Measurements from ENCODE around the gene ELF3. TPM values are rescaled to one million over a fixed set of nuclear protein-coding genes. Genes with fewer than 3 reads are reported as not detected.

The ELF3 gene
- total and polyA plus RNA-seq, 2 experiments from 2014 or later, result 12.3 to 19.5 TPM

DNA sequence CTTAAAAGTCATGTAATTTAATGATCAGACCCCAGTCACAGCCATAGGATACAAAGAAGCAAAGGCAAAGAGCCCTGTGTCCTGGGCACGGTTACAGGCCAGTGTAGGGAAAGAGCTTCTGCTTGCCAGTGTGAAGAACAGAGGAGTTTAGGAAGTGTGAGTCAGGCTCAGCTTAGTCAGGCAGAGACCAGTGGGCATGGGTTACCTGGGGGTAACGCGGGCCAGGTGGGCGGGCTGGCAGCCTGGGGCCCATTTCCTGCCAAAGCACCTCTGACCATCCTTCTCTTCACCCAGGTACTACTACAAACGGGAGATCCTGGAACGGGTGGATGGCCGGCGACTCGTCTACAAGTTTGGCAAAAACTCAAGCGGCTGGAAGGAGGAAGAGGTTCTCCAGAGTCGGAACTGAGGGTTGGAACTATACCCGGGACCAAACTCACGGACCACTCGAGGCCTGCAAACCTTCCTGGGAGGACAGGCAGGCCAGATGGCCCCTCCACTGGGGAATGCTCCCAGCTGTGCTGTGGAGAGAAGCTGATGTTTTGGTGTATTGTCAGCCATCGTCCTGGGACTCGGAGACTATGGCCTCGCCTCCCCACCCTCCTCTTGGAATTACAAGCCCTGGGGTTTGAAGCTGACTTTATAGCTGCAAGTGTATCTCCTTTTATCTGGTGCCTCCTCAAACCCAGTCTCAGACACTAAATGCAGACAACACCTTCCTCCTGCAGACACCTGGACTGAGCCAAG is 4.7 kb downstream of the ELF3 start:
- Mint-ChIP-seq H3K27ac (no peak overlapping the region), H3K36me3 (ENCODE audit: low read depth) (peaks cover 19% of the 10 kb centered on the region; the same call in 2 of the 3 replicates), H3K4me1 (peaks cover 34% of the 10 kb centered on the region), H3K4me3 (no peak overlapping the region), H3K27me3 (ENCODE audit: insufficient read depth, low read depth, poor library complexity) (peaks cover 6% of the 10 kb centered on the region), H3K9me3 (no peaks in the 10 kb centered on the region)
- peaks cover 3% of the 10 kb centered on the region; the same call in 1 of the 2 replicates for H3K79me2 ChIP-seq (replicated peaks; ENCODE audit: insufficient read depth)
- H3K4me2 ChIP-seq, result no peak overlapping the region
- H3K27me3 ChIP-seq (ENCODE audit: insufficient read depth), result no peaks in the 10 kb centered on the region
- H3K36me3 ChIP-seq (ENCODE audit: insufficient read depth), result no peaks in the 10 kb centered on the region
- peaks cover 7% of the 10 kb centered on the region; the same call in 1 of the 2 replicates for H3F3A ChIP-seq (replicated peaks; ENCODE audit: low read depth)
- H2AFZ ChIP-seq, result no peak overlapping the region
- no peaks in the 10 kb centered on the region for H3K9me2 ChIP-seq (ENCODE audit: insufficient read depth)
- DNase-seq (ENCODE audit: low spot score) (no peak), ATAC-seq (no peak)
- peaks cover 15% of the 10 kb centered on the region for H3K4me1 ChIP-seq (ENCODE audit: insufficient read depth)
- no peak overlapping the region for H3K27ac ChIP-seq (ENCODE audit: low read depth)
- TF ChIP-seq EZH2 (IDR thresholded peaks at IDR 0.05; ENCODE audit: low read depth, unreplicated experiment), result no peak
- TF ChIP-seq, protein P1, sequence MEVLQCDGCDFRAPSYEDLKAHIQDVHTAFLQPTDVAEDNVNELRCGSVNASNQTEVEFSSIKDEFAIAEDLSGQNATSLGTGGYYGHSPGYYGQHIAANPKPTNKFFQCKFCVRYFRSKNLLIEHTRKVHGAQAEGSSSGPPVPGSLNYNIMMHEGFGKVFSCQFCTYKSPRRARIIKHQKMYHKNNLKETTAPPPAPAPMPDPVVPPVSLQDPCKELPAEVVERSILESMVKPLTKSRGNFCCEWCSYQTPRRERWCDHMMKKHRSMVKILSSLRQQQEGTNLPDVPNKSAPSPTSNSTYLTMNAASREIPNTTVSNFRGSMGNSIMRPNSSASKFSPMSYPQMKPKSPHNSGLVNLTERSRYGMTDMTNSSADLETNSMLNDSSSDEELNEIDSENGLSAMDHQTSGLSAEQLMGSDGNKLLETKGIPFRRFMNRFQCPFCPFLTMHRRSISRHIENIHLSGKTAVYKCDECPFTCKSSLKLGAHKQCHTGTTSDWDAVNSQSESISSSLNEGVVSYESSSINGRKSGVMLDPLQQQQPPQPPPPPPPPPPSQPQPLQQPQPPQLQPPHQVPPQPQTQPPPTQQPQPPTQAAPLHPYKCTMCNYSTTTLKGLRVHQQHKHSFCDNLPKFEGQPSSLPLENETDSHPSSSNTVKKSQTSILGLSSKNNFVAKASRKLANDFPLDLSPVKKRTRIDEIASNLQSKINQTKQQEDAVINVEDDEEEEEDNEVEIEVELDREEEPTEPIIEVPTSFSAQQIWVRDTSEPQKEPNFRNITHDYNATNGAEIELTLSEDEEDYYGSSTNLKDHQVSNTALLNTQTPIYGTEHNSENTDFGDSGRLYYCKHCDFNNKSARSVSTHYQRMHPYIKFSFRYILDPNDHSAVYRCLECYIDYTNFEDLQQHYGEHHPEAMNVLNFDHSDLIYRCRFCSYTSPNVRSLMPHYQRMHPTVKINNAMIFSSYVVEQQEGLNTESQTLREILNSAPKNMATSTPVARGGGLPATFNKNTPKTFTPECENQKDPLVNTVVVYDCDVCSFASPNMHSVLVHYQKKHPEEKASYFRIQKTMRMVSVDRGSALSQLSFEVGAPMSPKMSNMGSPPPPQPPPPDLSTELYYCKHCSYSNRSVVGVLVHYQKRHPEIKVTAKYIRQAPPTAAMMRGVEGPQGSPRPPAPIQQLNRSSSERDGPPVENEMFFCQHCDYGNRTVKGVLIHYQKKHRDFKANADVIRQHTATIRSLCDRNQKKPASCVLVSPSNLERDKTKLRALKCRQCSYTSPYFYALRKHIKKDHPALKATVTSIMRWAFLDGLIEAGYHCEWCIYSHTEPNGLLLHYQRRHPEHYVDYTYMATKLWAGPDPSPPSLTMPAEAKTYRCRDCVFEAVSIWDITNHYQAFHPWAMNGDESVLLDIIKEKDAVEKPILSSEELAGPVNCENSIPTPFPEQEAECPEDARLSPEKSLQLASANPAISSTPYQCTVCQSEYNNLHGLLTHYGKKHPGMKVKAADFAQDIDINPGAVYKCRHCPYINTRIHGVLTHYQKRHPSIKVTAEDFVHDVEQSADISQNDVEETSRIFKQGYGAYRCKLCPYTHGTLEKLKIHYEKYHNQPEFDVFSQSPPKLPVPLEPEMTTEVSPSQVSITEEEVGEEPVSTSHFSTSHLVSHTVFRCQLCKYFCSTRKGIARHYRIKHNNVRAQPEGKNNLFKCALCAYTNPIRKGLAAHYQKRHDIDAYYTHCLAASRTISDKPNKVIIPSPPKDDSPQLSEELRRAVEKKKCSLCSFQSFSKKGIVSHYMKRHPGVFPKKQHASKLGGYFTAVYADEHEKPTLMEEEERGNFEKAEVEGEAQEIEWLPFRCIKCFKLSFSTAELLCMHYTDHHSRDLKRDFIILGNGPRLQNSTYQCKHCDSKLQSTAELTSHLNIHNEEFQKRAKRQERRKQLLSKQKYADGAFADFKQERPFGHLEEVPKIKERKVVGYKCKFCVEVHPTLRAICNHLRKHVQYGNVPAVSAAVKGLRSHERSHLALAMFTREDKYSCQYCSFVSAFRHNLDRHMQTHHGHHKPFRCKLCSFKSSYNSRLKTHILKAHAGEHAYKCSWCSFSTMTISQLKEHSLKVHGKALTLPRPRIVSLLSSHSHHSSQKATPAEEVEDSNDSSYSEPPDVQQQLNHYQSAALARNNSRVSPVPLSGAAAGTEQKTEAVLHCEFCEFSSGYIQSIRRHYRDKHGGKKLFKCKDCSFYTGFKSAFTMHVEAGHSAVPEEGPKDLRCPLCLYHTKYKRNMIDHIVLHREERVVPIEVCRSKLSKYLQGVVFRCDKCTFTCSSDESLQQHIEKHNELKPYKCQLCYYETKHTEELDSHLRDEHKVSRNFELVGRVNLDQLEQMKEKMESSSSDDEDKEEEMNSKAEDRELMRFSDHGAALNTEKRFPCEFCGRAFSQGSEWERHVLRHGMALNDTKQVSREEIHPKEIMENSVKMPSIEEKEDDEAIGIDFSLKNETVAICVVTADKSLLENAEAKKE (CRISPR knock-in tag; IDR thresholded peaks at IDR 0.05), result no peak
- no peak for TF ChIP-seq POLR2AphosphoS5 (IDR thresholded peaks at IDR 0.05; ENCODE audit: low read depth)
- TF ChIP-seq STAT1 (IDR thresholded peaks at IDR 0.05; ENCODE audit: unreplicated experiment), result no peak
- TF ChIP-seq, protein P2, sequence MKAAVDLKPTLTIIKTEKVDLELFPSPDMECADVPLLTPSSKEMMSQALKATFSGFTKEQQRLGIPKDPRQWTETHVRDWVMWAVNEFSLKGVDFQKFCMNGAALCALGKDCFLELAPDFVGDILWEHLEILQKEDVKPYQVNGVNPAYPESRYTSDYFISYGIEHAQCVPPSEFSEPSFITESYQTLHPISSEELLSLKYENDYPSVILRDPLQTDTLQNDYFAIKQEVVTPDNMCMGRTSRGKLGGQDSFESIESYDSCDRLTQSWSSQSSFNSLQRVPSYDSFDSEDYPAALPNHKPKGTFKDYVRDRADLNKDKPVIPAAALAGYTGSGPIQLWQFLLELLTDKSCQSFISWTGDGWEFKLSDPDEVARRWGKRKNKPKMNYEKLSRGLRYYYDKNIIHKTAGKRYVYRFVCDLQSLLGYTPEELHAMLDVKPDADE (IDR thresholded peaks at IDR 0.05), result no peak
- TF ChIP-seq ZNF114 (CRISPR knock-in tag; IDR thresholded peaks at IDR 0.05), result no peak
- TF ChIP-seq ZNF331 (CRISPR knock-in tag; IDR thresholded peaks at IDR 0.05; ENCODE audit: low read depth), result no peak
- TF ChIP-seq NANOG (IDR thresholded peaks at IDR 0.05; ENCODE audit: borderline replicate concordance), result no peak
- no peak for TF ChIP-seq JUNB (IDR thresholded peaks at IDR 0.05; ENCODE audit: unreplicated experiment)
- no peak for TF ChIP-seq CREB1 (CRISPR knock-in tag; IDR thresholded peaks at IDR 0.05; ENCODE audit: low read depth)
- TF ChIP-seq EZH2phosphoT487 (IDR thresholded peaks at IDR 0.05; ENCODE audit: unreplicated experiment), result no peak
- TF ChIP-seq, protein P3, sequence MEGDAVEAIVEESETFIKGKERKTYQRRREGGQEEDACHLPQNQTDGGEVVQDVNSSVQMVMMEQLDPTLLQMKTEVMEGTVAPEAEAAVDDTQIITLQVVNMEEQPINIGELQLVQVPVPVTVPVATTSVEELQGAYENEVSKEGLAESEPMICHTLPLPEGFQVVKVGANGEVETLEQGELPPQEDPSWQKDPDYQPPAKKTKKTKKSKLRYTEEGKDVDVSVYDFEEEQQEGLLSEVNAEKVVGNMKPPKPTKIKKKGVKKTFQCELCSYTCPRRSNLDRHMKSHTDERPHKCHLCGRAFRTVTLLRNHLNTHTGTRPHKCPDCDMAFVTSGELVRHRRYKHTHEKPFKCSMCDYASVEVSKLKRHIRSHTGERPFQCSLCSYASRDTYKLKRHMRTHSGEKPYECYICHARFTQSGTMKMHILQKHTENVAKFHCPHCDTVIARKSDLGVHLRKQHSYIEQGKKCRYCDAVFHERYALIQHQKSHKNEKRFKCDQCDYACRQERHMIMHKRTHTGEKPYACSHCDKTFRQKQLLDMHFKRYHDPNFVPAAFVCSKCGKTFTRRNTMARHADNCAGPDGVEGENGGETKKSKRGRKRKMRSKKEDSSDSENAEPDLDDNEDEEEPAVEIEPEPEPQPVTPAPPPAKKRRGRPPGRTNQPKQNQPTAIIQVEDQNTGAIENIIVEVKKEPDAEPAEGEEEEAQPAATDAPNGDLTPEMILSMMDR (conservative IDR thresholded peaks at IDR 0.05; ENCODE audit: low read depth in 2 of 2), result no peak
- TF ChIP-seq, protein P4, sequence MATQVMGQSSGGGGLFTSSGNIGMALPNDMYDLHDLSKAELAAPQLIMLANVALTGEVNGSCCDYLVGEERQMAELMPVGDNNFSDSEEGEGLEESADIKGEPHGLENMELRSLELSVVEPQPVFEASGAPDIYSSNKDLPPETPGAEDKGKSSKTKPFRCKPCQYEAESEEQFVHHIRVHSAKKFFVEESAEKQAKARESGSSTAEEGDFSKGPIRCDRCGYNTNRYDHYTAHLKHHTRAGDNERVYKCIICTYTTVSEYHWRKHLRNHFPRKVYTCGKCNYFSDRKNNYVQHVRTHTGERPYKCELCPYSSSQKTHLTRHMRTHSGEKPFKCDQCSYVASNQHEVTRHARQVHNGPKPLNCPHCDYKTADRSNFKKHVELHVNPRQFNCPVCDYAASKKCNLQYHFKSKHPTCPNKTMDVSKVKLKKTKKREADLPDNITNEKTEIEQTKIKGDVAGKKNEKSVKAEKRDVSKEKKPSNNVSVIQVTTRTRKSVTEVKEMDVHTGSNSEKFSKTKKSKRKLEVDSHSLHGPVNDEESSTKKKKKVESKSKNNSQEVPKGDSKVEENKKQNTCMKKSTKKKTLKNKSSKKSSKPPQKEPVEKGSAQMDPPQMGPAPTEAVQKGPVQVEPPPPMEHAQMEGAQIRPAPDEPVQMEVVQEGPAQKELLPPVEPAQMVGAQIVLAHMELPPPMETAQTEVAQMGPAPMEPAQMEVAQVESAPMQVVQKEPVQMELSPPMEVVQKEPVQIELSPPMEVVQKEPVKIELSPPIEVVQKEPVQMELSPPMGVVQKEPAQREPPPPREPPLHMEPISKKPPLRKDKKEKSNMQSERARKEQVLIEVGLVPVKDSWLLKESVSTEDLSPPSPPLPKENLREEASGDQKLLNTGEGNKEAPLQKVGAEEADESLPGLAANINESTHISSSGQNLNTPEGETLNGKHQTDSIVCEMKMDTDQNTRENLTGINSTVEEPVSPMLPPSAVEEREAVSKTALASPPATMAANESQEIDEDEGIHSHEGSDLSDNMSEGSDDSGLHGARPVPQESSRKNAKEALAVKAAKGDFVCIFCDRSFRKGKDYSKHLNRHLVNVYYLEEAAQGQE (IDR thresholded peaks at IDR 0.05; ENCODE audit: unreplicated experiment), result no peak
- H3K4me3 ChIP-seq, result no peak overlapping the region
- no peaks in the 10 kb centered on the region for H4K20me1 ChIP-seq (replicated peaks; ENCODE audit: insufficient read depth)

All from GM23338 (cell line).